H9 (cell line): Measurements from ENCODE around the gene BEST3. TPM values are rescaled to one million over a fixed set of nuclear protein-coding genes. Genes with fewer than 3 reads are reported as not detected.

Experiments used
- DNase-seq: peaks from one replicate; pipeline ENCODE4 v3.0.0-alpha.2; 2017
- H2AFZ ChIP-seq: one replicate; pipeline ENCODE4 v1.6.1; 2013; ENCODE audit warnings: mild to moderate bottlenecking, low read length, control low read depth, moderate library complexity
- H2AK5ac ChIP-seq: 2 replicates; pipeline ENCODE4 v1.6.1; 2013; ENCODE audit warnings: low read length, control low read depth, mixed read lengths; ENCODE audit not compliant: insufficient read length
- H2BK120ac ChIP-seq: one replicate; pipeline ENCODE4 v1.6.1; 2013; ENCODE audit warnings: low read depth, mild to moderate bottlenecking, low read length, control low read depth, inconsistent platforms; ENCODE audit not compliant: poor library complexity, severe bottlenecking
- H2BK12ac ChIP-seq: 2 replicates; pipeline ENCODE4 v1.6.1; 2013; ENCODE audit warnings: low read length, control low read depth, mixed read lengths, low read depth; ENCODE audit not compliant: insufficient read length
- H2BK15ac ChIP-seq: 2 replicates; pipeline ENCODE4 v1.6.1; 2013; ENCODE audit warnings: low read depth, low read length, control low read depth
- H2BK20ac ChIP-seq: one replicate; pipeline ENCODE4 v1.6.1; 2013; ENCODE audit warnings: low read depth, mild to moderate bottlenecking, low read length, control low read depth, inconsistent platforms; ENCODE audit not compliant: poor library complexity, severe bottlenecking
- H2BK5ac ChIP-seq: 2 replicates; pipeline ENCODE4 v1.6.1; 2013; ENCODE audit warnings: low read length, control low read depth, mixed read lengths; ENCODE audit not compliant: insufficient read length
- H3K14ac ChIP-seq: 2 replicates; pipeline ENCODE4 v1.6.1; 2013; ENCODE audit warnings: low read length, control low read depth; ENCODE audit not compliant: insufficient read depth
- H3K18ac ChIP-seq: 2 replicates; pipeline ENCODE4 v1.6.1; 2013; ENCODE audit warnings: low read depth, mild to moderate bottlenecking, mixed read lengths, low read length, control low read depth; ENCODE audit not compliant: insufficient read length
- H3K23ac ChIP-seq: 2 replicates; pipeline ENCODE4 v1.6.1; 2013; ENCODE audit warnings: low read length, control low read depth, mixed read lengths, low read depth; ENCODE audit not compliant: insufficient read length
- H3K23me2 ChIP-seq: 2 replicates; pipeline ENCODE4 v1.6.1; 2013; ENCODE audit warnings: low read depth, mild to moderate bottlenecking, mixed read lengths, low read length, control low read depth; ENCODE audit not compliant: insufficient read length, poor library complexity, severe bottlenecking
- H3K27ac ChIP-seq: 2 replicates; pipeline ENCODE4 v1.5.1; 2013; ENCODE audit warnings: low read length, control low read depth, mixed read lengths, low read depth; ENCODE audit not compliant: insufficient read length
- H3K27me3 ChIP-seq: 2 replicates; pipeline ENCODE4 v1.6.1; 2013; ENCODE audit warnings: low read length, control low read depth, inconsistent platforms; ENCODE audit not compliant: insufficient read depth
- H3K4ac ChIP-seq: 2 replicates; pipeline ENCODE4 v1.6.1; 2013; ENCODE audit warnings: low read depth, mild to moderate bottlenecking, control low read depth, inconsistent platforms, low read length, moderate library complexity
- H3K4me1 ChIP-seq: 2 replicates; pipeline ENCODE4 v1.6.1; 2013; ENCODE audit warnings: low read length, control low read depth, inconsistent platforms; ENCODE audit not compliant: insufficient read depth
- H3K4me2 ChIP-seq: 2 replicates; pipeline ENCODE4 v1.6.1; 2013; ENCODE audit warnings: low read length, control low read depth, mixed read lengths; ENCODE audit not compliant: insufficient read length, insufficient read depth
- H3K56ac ChIP-seq: 2 replicates; pipeline ENCODE4 v1.6.1; 2013; ENCODE audit warnings: low read depth, mild to moderate bottlenecking, mixed read lengths, low read length, control low read depth; ENCODE audit not compliant: insufficient read length
- H3K79me1 ChIP-seq: 2 replicates; pipeline ENCODE4 v1.6.1; 2013; ENCODE audit warnings: low read depth, mild to moderate bottlenecking, moderate library complexity, low read length, control low read depth, inconsistent platforms; ENCODE audit not compliant: insufficient read depth, poor library complexity, severe bottlenecking
- H3K79me2 ChIP-seq: 2 replicates; pipeline ENCODE4 v1.6.1; 2013; ENCODE audit warnings: low read length, control low read depth, inconsistent platforms; ENCODE audit not compliant: insufficient read depth
- H3K9ac ChIP-seq: 2 replicates; pipeline ENCODE4 v1.6.1; 2013; ENCODE audit warnings: low read length, control low read depth, mixed read lengths; ENCODE audit not compliant: insufficient read length; ENCODE audit errors: extremely low read depth
- H3K9me3 ChIP-seq: one replicate; pipeline ENCODE4 v1.6.1; 2013; ENCODE audit warnings: low read depth, low read length, inconsistent platforms; ENCODE audit not compliant: control insufficient read depth
- H3T11ph ChIP-seq: one replicate; pipeline ENCODE4 v1.6.1; 2013; ENCODE audit warnings: mild to moderate bottlenecking, low read length, control low read depth, inconsistent platforms
- H4K20me1 ChIP-seq: one replicate; pipeline ENCODE4 v1.6.1; 2013; ENCODE audit not compliant: control insufficient read depth, insufficient read length, insufficient read depth
- H4K5ac ChIP-seq: 2 replicates; pipeline ENCODE4 v1.6.1; 2013; ENCODE audit warnings: low read depth, mild to moderate bottlenecking, mixed read lengths, low read length, control low read depth; ENCODE audit not compliant: insufficient read length
- H4K8ac ChIP-seq: replicated peaks from 2 replicates; pipeline ENCODE4 v1.6.1; 2013; ENCODE audit warnings: low read length, control low read depth, mixed read lengths, low read depth; ENCODE audit not compliant: insufficient read length
- H4K91ac ChIP-seq: 2 replicates; pipeline ENCODE4 v1.6.1; 2013; ENCODE audit warnings: low read depth, mild to moderate bottlenecking, moderate library complexity, mixed read lengths, low read length, control low read depth; ENCODE audit not compliant: insufficient read length
- H3K27ac Mint-ChIP-seq, 3 experiments: 2 replicates in 2 of 3; 3 replicates in 1 of 3; pipeline ENCODE4 v1.8.0; 2020 to 2021; ENCODE audit warnings: mixed read lengths in 3 of 3, mild to moderate bottlenecking in 1 of 3, moderate library complexity in 1 of 3
- H3K27me3 Mint-ChIP-seq: 2 replicates; pipeline ENCODE4 v1.8.0; 2021; ENCODE audit warnings: low read depth, mild to moderate bottlenecking, moderate library complexity, mixed read lengths
- H3K36me3 Mint-ChIP-seq, 3 experiments: 2 replicates in 2 of 3; 3 replicates in 1 of 3; pipeline ENCODE4 v1.8.0; 2020 to 2021; ENCODE audit warnings: low read depth in 3 of 3, mixed read lengths in 3 of 3; ENCODE audit not compliant: insufficient read depth in 1 of 3
- H3K4me1 Mint-ChIP-seq, 2 experiments: 2 replicates each; pipeline ENCODE4 v1.8.0; 2020; ENCODE audit warnings: mixed read lengths in 2 of 2
- H3K4me3 Mint-ChIP-seq, 2 experiments: 2 replicates in 1 of 2; 3 replicates in 1 of 2; pipeline ENCODE4 v1.8.0; 2020 to 2021; ENCODE audit warnings: mild to moderate bottlenecking in 2 of 2, mixed read lengths in 2 of 2, moderate library complexity in 1 of 2
- H3K9me3 Mint-ChIP-seq, 2 experiments: 2 replicates in 1 of 2; 3 replicates in 1 of 2; pipeline ENCODE4 v1.8.0; 2020; ENCODE audit warnings: mild to moderate bottlenecking in 2 of 2, mixed read lengths in 2 of 2, moderate library complexity in 1 of 2
- CTCF ChIP-seq: fragments of 200-600 bp; sonication (generic); conservative IDR thresholded peaks from 3 replicates; pipeline ENCODE4 v1.8.0; 2021; ENCODE audit warnings: antibody characterized with exemption, mild to moderate bottlenecking
- total RNA-seq: library from RNA; stranded (reverse); gene quantifications from 2 replicates; pipeline ENCODE4 v1.2.1, GENCODE V29; 2021

The BEST3 gene
- total RNA-seq, 1 experiment from 2014 or later = 0.42 TPM

GRCh38 chr12:69662764-69663163 lies 36.3 kb downstream of the BEST3 start:
- H3T11ph ChIP-seq = no peak overlapping the region
- no peak overlapping the region for H3K9ac ChIP-seq
- no peaks in the 10 kb centered on the region for H3K23me2 ChIP-seq
- H3K14ac ChIP-seq = no peak overlapping the region
- H3K79me1 ChIP-seq = no peaks in the 10 kb centered on the region
- H4K8ac ChIP-seq = no peak overlapping the region
- H2AK5ac ChIP-seq = no peak overlapping the region
- no peak overlapping the region for H2BK120ac ChIP-seq
- no peak overlapping the region for H2BK5ac ChIP-seq
- no peak overlapping the region for H2BK12ac ChIP-seq
- no peaks in the 10 kb centered on the region for H3K27me3 ChIP-seq
- H3K9me3 ChIP-seq = no peaks in the 10 kb centered on the region
- Mint-ChIP-seq H3K36me3 (no peaks in the 10 kb centered on the region), H3K9me3 (no peaks in the 10 kb centered on the region), H3K4me3 (no peak overlapping the region), H3K27ac (no peak overlapping the region), H3K27me3 (no peaks in the 10 kb centered on the region), H3K4me1 (no peaks in the 10 kb centered on the region; a peak in 2 of 4 replicates)
- no peak overlapping the region for H2AFZ ChIP-seq
- no peak for TF ChIP-seq CTCF
- H3K4me2 ChIP-seq = no peak overlapping the region
- no peak overlapping the region for H3K4ac ChIP-seq
- H3K23ac ChIP-seq = no peak overlapping the region
- DNase-seq = no peak
- H4K5ac ChIP-seq = no peak overlapping the region
- no peaks in the 10 kb centered on the region for H3K79me2 ChIP-seq
- H2BK15ac ChIP-seq = no peak overlapping the region
- no peak overlapping the region for H4K91ac ChIP-seq
- no peaks in the 10 kb centered on the region for H3K4me1 ChIP-seq
- no peaks in the 10 kb centered on the region for H4K20me1 ChIP-seq
- no peak overlapping the region for H3K27ac ChIP-seq
- no peak overlapping the region for H3K18ac ChIP-seq
- no peak overlapping the region for H3K56ac ChIP-seq
- no peak overlapping the region for H2BK20ac ChIP-seq
